Measurements from ENCODE around the gene FAM131B.

- TF ChIP-seq ZNF274 (IDR thresholded peaks at IDR 0.05; ENCODE audit: borderline replicate concordance, extremely low read depth, low read length) (no peak), CTCF (IDR thresholded peaks at IDR 0.05; ENCODE audit: control extremely low read depth in 1 of 3, insufficient read depth in 1 of 3, low read depth in 1 of 3, low read length in 3 of 3) (no peak), HDAC2 (IDR thresholded peaks at IDR 0.05; ENCODE audit: borderline replicate concordance in 1 of 2, low read depth in 2 of 2, low read length in 2 of 2) (no peak), POLR2AphosphoS5 (IDR thresholded peaks at IDR 0.05; ENCODE audit: low read depth, low read length) (no peak), EZH2 (IDR thresholded peaks at IDR 0.05; ENCODE audit: low read depth, low read length, severe bottlenecking) (no peak), EP300 (IDR thresholded peaks at IDR 0.05; ENCODE audit: borderline replicate concordance in 1 of 2, low read depth in 2 of 2, low read length in 2 of 2) (no peak), CTBP2 (IDR thresholded peaks at IDR 0.05; ENCODE audit: borderline replicate concordance, insufficient read depth, insufficient read length, low read length) (no peak), KDM1A (IDR thresholded peaks at IDR 0.05; ENCODE audit: borderline replicate concordance, low read length) (no peak), POU5F1 (IDR thresholded peaks at IDR 0.05; ENCODE audit: low read depth, low read length) (no peak), TAF1 (IDR thresholded peaks at IDR 0.05; ENCODE audit: low read depth, low read length) (no peak), MAX (IDR thresholded peaks at IDR 0.05) (no peak)
Observed at GRCh38 chr7:143303733-143304132, 58.8 kb downstream of the FAM131B start.
